BJ (cell line): ENCODE measurements around the gene ZNF471. TPM values are rescaled to one million over a fixed set of nuclear protein-coding genes. Genes with fewer than 3 reads are reported as not detected.

Experiments
- CTCF ChIA-PET: fragments of 350-600 bp; formaldehyde crosslinking; extraction: SDS; loops from one replicate; lab custom pipeline; 2021; ENCODE audit warnings: antibody characterized with exemption, inconsistent platforms; lab: Yijun Ruan, JAX
- POLR2A ChIA-PET: fragments of 300-600 bp; sonication (Branson Sonifier 250); formaldehyde crosslinking; extraction: SDS; loops from one replicate; lab custom pipeline; 2021; ENCODE audit warnings: antibody characterized with exemption; lab: Charles Lee
- DNase-seq: peaks from one replicate; pipeline ENCODE4 v3.0.0-alpha.2; 2011; ENCODE audit warnings: low read depth
- H3K27me3 ChIP-seq: 2 replicates; pipeline ENCODE4 v1.6.0; 2011; ENCODE audit warnings: low read length; ENCODE audit not compliant: control insufficient read depth, insufficient read depth
- H3K36me3 ChIP-seq: 2 replicates; pipeline ENCODE4 v1.5.1; 2011; ENCODE audit warnings: low read length; ENCODE audit not compliant: control insufficient read depth, insufficient read depth
- H3K4me3 ChIP-seq: 2 replicates; pipeline ENCODE4 v1.5.1; 2011; ENCODE audit warnings: low read depth, mild to moderate bottlenecking, control low read depth, low read length
- CTCF ChIP-seq: IDR thresholded peaks from 2 replicates; pipeline ENCODE4 v1.5.1; 2011; ENCODE audit warnings: low read depth, mild to moderate bottlenecking, control low read depth, inconsistent platforms, low read length, moderate library complexity; ENCODE audit not compliant: insufficient read depth
- polyA plus RNA-seq: library from polyadenylated mRNA; depleted of rRNA; stranded (reverse); fragments of >200 nt; gene quantifications from 2 replicates; pipeline ENCODE4 v1.2.3, GENCODE V29; 2011

ZNF471 gene
- polyA plus RNA-seq, 1 experiment = 2.2 TPM

GRCh38 chr19:56537442-56537841, 29.8 kb downstream of the ZNF471 start:
- no peak for DNase-seq
- Histone ChIP-seq H3K27me3 (no peaks in the 10 kb centered on the region), H3K36me3 (no peaks in the 10 kb centered on the region; the same call in 1 of the 2 replicates), H3K4me3 (no peak overlapping the region)
- ChIA-PET POLR2A (no interaction called here), CTCF (no interaction called here)
- TF ChIP-seq CTCF = no peak

- no peak for TF ChIP-seq CTCF
- ChIA-PET CTCF (no interaction called here), POLR2A (no interaction called here)
- DNase-seq = peak; percentile 31
- H3K4me3 ChIP-seq = peak overlapping the region; percentile 86
- no peaks in the 10 kb centered on the region; the same call in 1 of the 2 replicates for H3K36me3 ChIP-seq
- H3K27me3 ChIP-seq = no peaks in the 10 kb centered on the region
Observed at GRCh38 chr19:56538254-56538760, 30.7 kb downstream of the ZNF471 start.

GRCh38 chr19:56538761-56539263, 31.2 kb downstream of the ZNF471 start, which contains the start of gene ZFP28:
ZFP28 (plus strand) TSS chr19:56538948; CDS start chr19:56539019, 71 bp downstream.
- Histone ChIP-seq H3K27me3 (no peaks in the 10 kb centered on the region), H3K4me3 (peak within 1 kb of the TSS; percentile 86), H3K36me3 (no peaks in the 10 kb centered on the region; the same call in 1 of the 2 replicates)
- ChIA-PET POLR2A (interaction anchor here (0.7 kb wide), 1 partner anchor 62 kb away, joined by 15 read pairs; the partner anchor contains the start of gene ZNF667), CTCF (no interaction called here)
- no peak for TF ChIP-seq CTCF
- DNase-seq = no peak

- Histone ChIP-seq H3K4me3 (no peak overlapping the region), H3K27me3 (no peaks in the 10 kb centered on the region), H3K36me3 (peaks cover 5% of the 10 kb centered on the region)
- TF ChIP-seq CTCF = no peak
- ChIA-PET CTCF (no interaction called here), POLR2A (no interaction called here)
- DNase-seq = no peak
Observed at GRCh38 chr19:56543776-56544175, 36.1 kb downstream of the ZNF471 start.

GRCh38 chr19:56547535-56547934, 39.9 kb downstream of the ZNF471 start:
- Histone ChIP-seq H3K36me3 (peaks cover 19% of the 10 kb centered on the region), H3K27me3 (no peaks in the 10 kb centered on the region), H3K4me3 (no peak overlapping the region)
- no peak for TF ChIP-seq CTCF
- no peak for DNase-seq
- CTCF ChIA-PET = no interaction called here
- POLR2A ChIA-PET = no interaction called here
